ENCODE results near the gene OBSL1. TPM values are rescaled to one million over a fixed set of nuclear protein-coding genes. Genes with fewer than 3 reads are reported as not detected.
A peak's percentile ranks its signal among the peaks of the same experiment; 100 is the strongest.

The OBSL1 gene
- total RNA-seq, 2 donors from 2014 or later = 0.83 to 1.3 TPM

DNA sequence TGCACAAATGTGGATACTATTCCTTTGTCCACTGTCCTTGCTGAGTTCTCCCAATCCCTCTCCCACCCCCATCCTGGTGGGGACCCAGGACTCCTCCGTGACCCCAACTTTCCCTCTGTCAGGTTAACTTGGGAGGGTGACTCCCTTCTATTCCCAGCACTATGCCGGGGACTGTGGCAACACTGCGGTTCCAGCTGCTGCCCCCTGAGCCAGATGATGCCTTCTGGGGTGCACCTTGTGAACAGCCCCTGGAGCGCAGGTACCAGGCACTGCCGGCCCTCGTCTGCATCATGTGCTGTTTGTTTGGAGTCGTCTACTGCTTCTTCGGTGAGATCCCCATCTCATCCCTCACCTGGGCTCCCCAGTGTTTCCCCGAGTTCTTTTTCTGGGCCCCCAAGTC, 26.8 kb downstream of the OBSL1 start:
- Mint-ChIP-seq H3K9me3 (no peaks in the 10 kb centered on the region), H3K36me3 (ENCODE audit: insufficient read depth in 2 of 2) (peaks cover 0 to 2% of the 10 kb centered on the region in 2 donors), H3K4me1 (ENCODE audit: low read depth) (peaks cover 20% of the 10 kb centered on the region), H3K27me3 (ENCODE audit: low read depth) (peaks cover 20% of the 10 kb centered on the region), H3K4me3 (peak overlapping the region; percentile 85 to 88), H3K27ac (peak overlapping the region; percentile 27)
- ATAC-seq (replicated peaks in 1 of 2) (no peak), DNase-seq (no peak)

DNA sequence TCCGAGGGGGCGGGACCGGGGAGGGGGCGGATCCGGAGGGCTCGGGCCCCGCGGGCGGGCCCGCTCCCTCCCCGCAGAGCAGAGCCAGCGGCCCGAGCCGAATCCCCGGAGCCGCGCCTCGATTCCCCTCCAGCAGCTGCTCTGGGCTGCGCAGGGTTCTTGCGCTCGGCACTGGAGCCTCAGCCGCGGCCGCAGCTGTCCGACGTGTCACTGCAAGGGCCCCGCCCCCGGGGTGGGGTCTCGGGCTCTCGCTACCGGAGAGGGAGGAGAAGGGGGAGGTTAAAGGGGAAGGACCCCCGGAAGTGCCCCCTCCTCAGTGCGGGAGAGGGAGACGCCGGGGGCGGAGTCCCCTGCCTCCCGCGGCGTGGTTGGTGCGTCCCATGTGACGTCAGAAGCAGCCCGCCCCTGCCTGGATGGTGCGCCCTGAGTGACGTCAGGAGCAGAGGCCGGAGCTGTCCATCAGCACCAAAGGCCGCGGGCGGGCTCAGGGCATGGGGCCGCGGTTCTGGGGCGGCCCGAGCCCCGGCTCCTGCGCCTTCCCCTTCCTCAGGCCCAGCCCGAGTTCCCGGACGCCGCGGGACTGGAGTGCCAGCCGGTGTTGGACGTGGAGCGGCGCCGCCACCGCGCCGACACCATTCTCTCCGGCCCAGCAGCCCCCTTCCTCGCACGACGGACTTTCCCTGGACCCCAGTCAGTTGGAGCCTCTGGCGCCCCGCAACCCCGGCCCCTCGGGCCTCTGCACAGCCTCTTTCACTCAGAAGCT, 27.6 kb downstream of the OBSL1 start, which contains the start of the genes CHPF and TMEM198:
Gene CHPF, minus strand, starts transcription at position 214 of the 763 bp plus-strand sequence. CDS start 271 bp downstream, outside the sequence.
Gene TMEM198, plus strand, starts transcription at position 433 of the 763 bp plus-strand sequence. CDS start 700 bp downstream, outside the sequence.
- peaks cover 20% of the 10 kb centered on the region for H3K4me1 Mint-ChIP-seq (ENCODE audit: low read depth)
- peaks cover 20% of the 10 kb centered on the region for H3K27me3 Mint-ChIP-seq (ENCODE audit: low read depth)
- DNase-seq (peak; percentile 97 to 98), ATAC-seq (replicated peaks in 1 of 2) (peak; percentile 84 to 85)
- H3K4me3 Mint-ChIP-seq = peak within 1 kb of the TSS; percentile 85 to 96
- no peaks in the 10 kb centered on the region for H3K9me3 Mint-ChIP-seq
- H3K36me3 Mint-ChIP-seq (ENCODE audit: insufficient read depth in 2 of 2) = peaks cover 0 to 2% of the 10 kb centered on the region in 2 donors
- peak within 1 kb of the TSS; percentile 83 for H3K27ac Mint-ChIP-seq

DNA sequence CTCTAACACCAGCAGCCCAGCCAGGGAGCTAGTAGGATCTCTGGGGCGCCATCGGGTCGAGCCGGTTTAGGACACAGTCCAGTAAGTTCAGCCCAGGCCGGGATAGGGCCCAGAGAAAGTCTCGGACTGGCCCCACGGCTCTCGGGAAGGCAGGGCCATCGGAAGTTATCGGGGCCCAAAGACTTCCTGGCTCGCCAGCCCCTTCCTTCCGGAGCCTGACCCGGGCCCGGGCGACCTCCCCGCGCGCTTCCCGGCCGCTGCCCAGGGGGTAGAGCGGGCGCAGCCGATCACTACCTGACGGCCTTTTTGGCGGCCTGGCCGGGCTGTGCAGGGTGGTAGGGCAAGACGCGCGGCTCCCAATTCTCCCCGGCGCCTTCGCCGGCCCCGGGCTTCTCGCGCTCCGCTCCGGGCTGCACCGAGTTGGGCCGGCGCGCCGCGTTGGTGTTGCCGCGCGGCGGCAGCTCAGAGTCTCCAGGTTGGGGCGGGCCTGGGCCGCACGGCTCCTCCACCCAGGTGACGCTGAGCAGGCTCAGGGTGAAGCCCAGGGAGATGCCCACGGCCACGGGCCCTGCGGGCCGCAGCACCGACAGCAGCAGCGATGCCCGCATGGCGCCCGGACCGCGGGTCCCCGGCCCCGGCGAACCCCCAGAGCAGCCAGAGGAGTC, 28.3 kb downstream of the OBSL1 start:
- no peak for DNase-seq
- H3K9me3 Mint-ChIP-seq = no peaks in the 10 kb centered on the region
- H3K27me3 Mint-ChIP-seq (ENCODE audit: low read depth) = peaks cover 20% of the 10 kb centered on the region
- peak overlapping the region; percentile 83 for H3K27ac Mint-ChIP-seq
- H3K36me3 Mint-ChIP-seq (ENCODE audit: insufficient read depth in 2 of 2) = peaks cover 0 to 2% of the 10 kb centered on the region in 2 donors
- H3K4me1 Mint-ChIP-seq (ENCODE audit: low read depth) = peaks cover 20% of the 10 kb centered on the region
- ATAC-seq (replicated peaks in 1 of 2) = peak; percentile 51 to 52
- peak overlapping the region; percentile 85 to 96 for H3K4me3 Mint-ChIP-seq

DNA sequence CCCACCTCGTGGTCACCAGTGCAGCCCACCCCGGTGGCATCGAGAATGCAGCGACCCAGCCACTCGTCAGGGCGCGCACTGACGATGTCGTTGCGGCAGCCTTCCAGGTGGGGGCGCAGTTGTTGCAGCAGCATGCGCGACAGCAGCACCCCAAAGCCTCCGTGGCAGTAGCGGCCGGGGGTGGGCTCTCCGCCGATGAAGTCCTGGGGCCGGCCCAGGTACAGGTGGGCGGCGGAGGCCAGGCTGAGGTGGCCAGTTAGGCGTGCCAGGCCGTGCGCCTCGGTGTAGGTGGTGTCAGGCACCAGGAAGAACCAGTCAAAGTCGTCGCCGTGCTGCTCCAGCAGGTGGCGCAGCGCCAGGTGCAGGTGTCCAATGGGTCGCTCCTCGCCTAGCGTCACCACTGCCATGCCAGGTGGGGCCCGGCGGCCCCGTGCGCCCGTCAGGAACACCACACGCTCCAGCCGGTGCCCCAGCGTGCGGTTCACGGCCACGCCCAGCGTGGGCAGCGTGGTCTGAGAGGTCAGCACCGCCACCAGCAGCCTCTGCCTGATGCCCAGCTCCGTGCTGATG, 29.6 kb downstream of the OBSL1 start:
- Mint-ChIP-seq H3K36me3 (ENCODE audit: insufficient read depth in 2 of 2) (peaks cover 0 to 2% of the 10 kb centered on the region in 2 donors), H3K4me3 (peak overlapping the region; percentile 85 to 96), H3K27me3 (ENCODE audit: low read depth) (peaks cover 20% of the 10 kb centered on the region), H3K9me3 (no peaks in the 10 kb centered on the region), H3K4me1 (ENCODE audit: low read depth) (peaks cover 20% of the 10 kb centered on the region), H3K27ac (no peak overlapping the region)
- DNase-seq = peak; percentile 91 to 92
- ATAC-seq (replicated peaks in 1 of 2) = peak; percentile 45 to 50

DNA sequence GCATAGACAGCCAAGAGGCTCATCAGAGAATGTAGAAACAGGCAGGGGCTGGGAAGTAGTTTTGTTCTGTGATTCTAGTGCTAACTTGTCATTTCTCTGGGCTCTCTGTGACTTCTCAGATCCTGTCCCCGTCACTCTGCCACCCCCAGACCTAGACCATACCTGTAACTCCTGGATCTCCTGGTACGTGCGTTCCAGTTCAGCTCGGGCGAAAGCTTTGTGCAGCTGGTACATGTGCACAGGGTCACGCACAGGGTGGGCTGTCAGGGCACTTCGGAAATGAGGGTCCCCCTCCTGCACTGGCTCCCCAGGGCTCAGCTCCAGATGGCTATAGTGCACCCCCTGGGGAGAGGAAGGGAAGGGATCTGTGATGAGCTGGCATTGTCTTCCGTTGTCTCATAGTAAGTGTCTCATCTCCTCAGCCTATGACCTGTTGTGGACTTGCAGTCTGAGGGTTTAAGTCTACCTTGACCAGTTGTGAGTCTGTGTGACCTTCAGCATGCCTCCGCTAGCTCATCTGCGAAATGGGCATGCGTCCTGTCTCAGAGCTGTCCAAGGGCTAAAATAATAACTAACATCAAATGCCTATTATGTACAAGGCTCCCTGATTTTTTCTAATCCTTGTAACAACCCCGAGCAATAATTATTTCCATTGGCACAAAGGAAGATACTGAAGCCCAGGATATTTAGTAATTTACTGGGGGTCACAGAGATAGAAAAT, 30.4 kb downstream of the OBSL1 start:
- no peak overlapping the region for H3K27ac Mint-ChIP-seq
- peak overlapping the region; percentile 85 to 96 for H3K4me3 Mint-ChIP-seq
- ATAC-seq (replicated peaks in 1 of 2) = no peak

DNA sequence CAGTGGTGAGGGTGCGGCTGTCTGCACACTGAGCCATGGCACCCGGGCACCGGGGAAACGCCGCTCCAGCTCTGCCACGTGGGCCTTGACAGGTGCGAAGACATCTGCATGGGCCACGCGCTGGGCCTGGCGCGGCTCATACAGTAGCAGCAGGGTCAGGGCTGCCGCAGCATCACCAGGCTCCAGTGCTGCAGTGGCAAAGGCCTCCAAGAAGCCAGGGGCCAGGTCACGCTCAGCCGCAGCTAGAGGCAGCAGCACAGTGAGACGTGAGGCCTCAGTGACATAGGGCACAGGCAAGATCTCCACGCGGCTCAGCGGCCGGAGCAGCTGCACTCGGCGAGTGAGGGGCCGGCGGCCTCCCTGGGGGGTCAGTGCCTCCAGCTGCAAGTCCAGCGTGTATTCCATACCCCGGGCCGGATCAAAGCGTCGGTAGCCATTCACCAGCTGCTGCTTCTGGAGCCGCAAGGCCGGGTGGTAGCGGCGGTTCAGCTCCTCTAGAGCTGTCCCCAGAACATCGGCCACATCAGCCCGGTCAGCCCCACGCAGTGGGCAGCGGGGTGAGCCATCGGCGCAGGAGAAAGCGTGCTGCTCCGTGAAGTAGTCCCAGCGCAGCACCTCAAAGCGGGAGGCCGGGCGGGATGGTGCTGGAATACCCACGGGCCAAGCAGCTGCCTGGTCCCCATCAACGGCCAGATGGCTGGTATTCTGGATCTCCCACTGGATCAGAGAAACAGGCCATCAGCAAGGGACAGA, 31.2 kb downstream of the OBSL1 start:
- peaks cover 20% of the 10 kb centered on the region for H3K4me1 Mint-ChIP-seq (ENCODE audit: low read depth)
- H3K9me3 Mint-ChIP-seq = no peaks in the 10 kb centered on the region
- no peak overlapping the region for H3K27ac Mint-ChIP-seq
- no peak overlapping the region for H3K4me3 Mint-ChIP-seq
- ATAC-seq (replicated peaks in 1 of 2) (no peak), DNase-seq (no peak)
- peaks cover 9% of the 10 kb centered on the region for H3K27me3 Mint-ChIP-seq (ENCODE audit: low read depth)
- H3K36me3 Mint-ChIP-seq (ENCODE audit: insufficient read depth in 2 of 2) = peaks cover 0 to 2% of the 10 kb centered on the region in 2 donors

More for the DNA sequence above, 30.4 kb downstream of the OBSL1 start:
- peaks cover 0 to 2% of the 10 kb centered on the region in 2 donors for H3K36me3 Mint-ChIP-seq (ENCODE audit: insufficient read depth in 2 of 2)
- H3K4me1 Mint-ChIP-seq (ENCODE audit: low read depth) = peaks cover 20% of the 10 kb centered on the region
- no peaks in the 10 kb centered on the region for H3K9me3 Mint-ChIP-seq
- peaks cover 14% of the 10 kb centered on the region for H3K27me3 Mint-ChIP-seq (ENCODE audit: low read depth)
- DNase-seq = no peak

DNA sequence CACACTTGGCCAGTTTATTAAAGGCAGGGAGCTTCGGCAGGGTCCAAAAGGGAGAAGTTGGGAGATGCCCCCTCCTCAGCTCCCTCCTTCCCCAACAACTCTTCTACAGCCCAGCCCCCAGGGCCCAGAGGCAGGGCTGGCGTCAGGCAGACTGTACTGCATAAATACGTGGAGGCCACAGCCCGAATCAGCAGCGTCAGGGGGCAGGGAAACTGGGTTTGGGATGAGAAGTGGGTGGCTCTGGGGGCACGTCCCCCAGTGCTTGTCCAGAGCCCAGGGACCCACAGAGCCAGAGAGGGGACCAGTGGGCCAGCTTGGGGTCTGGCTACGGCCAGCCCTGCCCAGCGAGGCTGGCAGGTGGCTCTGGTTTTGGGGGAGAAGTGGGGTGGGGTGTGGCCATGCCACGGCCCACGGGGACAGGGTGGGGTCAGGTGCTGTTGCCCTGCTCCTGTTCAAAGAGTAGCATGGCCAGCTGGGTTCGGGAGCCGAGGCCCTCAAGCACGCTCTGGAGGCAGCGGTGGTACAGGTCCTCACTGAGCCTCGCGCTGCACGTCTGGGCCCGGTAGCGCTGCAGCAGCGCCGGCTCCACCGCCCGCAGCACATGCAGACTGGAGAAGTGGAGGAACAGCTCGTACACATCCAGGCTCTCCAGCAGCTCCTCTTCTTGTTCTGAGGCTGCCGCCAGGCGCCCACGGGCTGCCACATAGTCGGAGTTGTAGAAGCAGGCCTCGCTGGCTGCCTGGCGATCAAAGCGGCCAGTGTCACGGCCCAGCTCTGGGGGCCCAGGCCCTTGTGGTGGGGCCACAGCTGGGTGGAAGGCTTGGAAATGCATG, 32.2 kb downstream of the OBSL1 start:
- no peaks in the 10 kb centered on the region for H3K9me3 Mint-ChIP-seq
- no peak overlapping the region for H3K4me3 Mint-ChIP-seq
- peaks cover 12% of the 10 kb centered on the region for H3K4me1 Mint-ChIP-seq (ENCODE audit: low read depth)
- no peaks in the 10 kb centered on the region for H3K27me3 Mint-ChIP-seq (ENCODE audit: low read depth)
- ATAC-seq (replicated peaks in 1 of 2) (no peak), DNase-seq (no peak)
- no peak overlapping the region for H3K27ac Mint-ChIP-seq
- peaks cover 0 to 2% of the 10 kb centered on the region in 2 donors for H3K36me3 Mint-ChIP-seq (ENCODE audit: insufficient read depth in 2 of 2)

DNA sequence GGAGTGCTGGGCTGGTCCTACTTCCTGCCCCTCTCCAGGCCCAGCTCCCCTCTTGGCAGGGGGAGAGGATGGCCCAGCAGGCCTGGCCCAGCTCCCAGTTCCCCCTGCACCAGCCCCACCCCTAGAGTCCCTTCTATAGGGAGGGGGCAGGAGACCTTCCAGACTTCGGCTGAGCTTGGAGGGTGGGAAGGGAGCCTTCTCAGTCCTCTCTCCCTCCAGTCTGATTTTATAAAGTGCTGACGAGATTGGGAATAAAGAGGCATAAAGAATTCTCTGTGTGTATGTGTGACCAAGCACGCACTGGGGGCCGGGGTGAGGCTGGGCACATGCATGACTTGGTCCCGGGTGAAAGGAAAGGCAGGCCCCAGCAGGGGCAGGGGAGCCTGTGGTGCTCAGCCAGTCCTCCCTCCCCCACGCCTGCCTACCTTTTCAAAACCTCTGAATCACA, 32.8 kb downstream of the OBSL1 start:
- Mint-ChIP-seq H3K27ac (no peak overlapping the region), H3K9me3 (no peaks in the 10 kb centered on the region), H3K4me1 (ENCODE audit: low read depth) (peaks cover 10% of the 10 kb centered on the region), H3K36me3 (ENCODE audit: insufficient read depth in 2 of 2) (peaks cover 0 to 2% of the 10 kb centered on the region in 2 donors), H3K4me3 (no peak overlapping the region), H3K27me3 (ENCODE audit: low read depth) (no peaks in the 10 kb centered on the region)
- no peak for DNase-seq
- ATAC-seq (replicated peaks in 1 of 2) = no peak

DNA sequence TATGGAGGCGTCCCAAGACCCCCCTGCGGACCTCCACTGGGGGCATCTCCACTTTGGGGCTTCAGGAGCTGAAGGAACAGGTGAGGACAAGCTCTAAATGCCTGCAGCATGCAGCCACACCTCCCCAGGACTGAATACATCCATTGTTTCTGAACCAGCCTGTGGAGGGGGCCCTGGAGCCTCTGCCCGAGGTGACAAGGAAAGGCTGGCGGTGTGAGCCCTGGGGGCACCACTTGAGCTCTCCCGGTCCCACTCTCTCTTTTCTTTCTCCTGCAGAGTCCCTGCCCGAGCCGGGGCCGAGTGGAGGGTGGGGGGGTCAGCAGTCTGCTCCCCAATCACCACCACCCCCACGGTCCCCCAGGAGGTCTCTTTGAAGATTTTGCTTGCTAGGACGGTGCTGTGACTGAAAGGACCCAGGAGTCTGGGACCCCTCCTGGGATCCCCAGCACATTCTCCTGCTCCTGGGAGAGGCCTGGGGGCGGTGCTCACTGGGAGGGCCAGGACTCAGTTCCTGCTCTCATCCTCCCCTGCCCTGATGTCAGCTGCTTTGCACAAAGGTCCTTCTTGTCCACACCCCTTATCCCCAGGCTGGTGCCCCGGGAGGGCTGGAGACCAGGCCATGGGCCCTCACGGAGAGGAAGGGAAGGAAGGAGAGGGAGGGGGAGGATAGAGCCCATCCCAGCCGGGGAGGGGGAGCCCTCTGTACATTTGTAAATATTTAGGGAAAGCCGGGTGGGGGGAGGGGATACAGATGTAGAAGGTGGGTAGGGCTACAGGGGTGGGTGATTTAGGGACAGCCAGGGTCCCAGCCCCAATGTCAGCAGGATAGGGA, 33.5 kb downstream of the OBSL1 start:
- Mint-ChIP-seq H3K4me3 (no peak overlapping the region), H3K9me3 (no peaks in the 10 kb centered on the region), H3K27me3 (ENCODE audit: low read depth) (no peaks in the 10 kb centered on the region), H3K4me1 (ENCODE audit: low read depth) (peaks cover 10% of the 10 kb centered on the region), H3K36me3 (ENCODE audit: insufficient read depth in 2 of 2) (peaks cover 0 to 2% of the 10 kb centered on the region in 2 donors), H3K27ac (no peak overlapping the region)
- DNase-seq (no peak), ATAC-seq (replicated peaks in 1 of 2) (no peak)

DNA sequence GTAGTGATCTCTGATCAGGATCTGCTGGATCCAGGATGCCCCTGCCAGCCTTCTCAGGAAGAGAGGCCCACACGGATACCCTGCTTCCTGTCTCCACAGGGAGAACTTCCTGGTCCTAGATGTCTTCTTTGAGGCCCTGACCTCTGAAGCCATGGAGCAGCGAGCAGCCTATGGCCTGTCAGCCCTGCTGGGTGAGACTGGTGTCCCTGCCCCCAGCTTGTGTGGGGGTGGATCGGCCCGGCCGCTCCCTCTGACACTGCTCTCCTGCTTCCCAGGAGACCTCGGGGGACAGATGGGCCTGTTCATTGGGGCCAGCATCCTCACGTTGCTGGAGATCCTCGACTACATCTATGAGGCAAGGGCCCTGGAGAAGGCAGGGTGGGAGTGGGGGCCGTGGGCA, 34.4 kb downstream of the OBSL1 start:
- Mint-ChIP-seq H3K27me3 (ENCODE audit: low read depth) (no peaks in the 10 kb centered on the region), H3K4me1 (ENCODE audit: low read depth) (peaks cover 3% of the 10 kb centered on the region), H3K27ac (no peak overlapping the region), H3K9me3 (no peaks in the 10 kb centered on the region), H3K4me3 (no peak overlapping the region), H3K36me3 (ENCODE audit: insufficient read depth in 2 of 2) (peaks cover 0 to 2% of the 10 kb centered on the region in 2 donors)
- DNase-seq (no peak), ATAC-seq (replicated peaks in 1 of 2) (no peak)

DNA sequence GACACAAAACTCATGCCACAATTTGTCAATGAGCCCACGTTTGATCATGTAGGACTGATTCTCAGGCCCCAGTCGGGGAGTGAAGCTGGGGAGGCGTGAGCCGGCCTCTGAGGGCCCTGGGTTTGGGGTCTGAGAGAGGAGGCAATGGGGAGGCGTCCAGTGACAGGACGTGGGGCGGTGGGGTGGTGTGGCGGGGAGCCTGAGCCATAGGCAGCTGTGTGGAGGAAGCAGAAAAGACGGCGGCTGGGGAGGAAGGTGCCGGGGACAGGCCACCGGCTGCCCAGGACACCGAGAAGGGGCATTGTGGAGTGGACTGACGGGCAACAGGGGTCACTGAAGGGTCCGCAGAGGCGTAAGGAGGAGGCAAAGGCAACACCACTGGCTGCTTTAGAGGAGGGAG, 34.9 kb downstream of the OBSL1 start:
- H3K27ac Mint-ChIP-seq = no peak overlapping the region
- no peaks in the 10 kb centered on the region for H3K4me1 Mint-ChIP-seq (ENCODE audit: low read depth)
- no peak overlapping the region for H3K4me3 Mint-ChIP-seq
- peaks cover 3% of the 10 kb centered on the region for H3K27me3 Mint-ChIP-seq (ENCODE audit: low read depth)
- ATAC-seq (replicated peaks in 1 of 2) (no peak), DNase-seq (no peak)
- peaks cover 0 to 2% of the 10 kb centered on the region in 2 donors for H3K36me3 Mint-ChIP-seq (ENCODE audit: insufficient read depth in 2 of 2)
- no peaks in the 10 kb centered on the region for H3K9me3 Mint-ChIP-seq
